Ovary (tissue), 9 donors: ENCODE measurements around the gene MACIR. TPM values are rescaled to one million over a fixed set of nuclear protein-coding genes. Genes with fewer than 3 reads are reported as not detected.

ENCODE experiments used
- DNase-seq, 5 donors: peaks; one replicate each; pipeline ENCODE4 v3.0.0-alpha.2; 2019 to 2020
- H3K27ac ChIP-seq, 2 donors: fragments of 200-600 bp; one replicate each; pipeline versions ENCODE4 v1.5.1 to v1.8.0; 2019 to 2022
- H3K27me3 ChIP-seq: fragments of 200-600 bp; one replicate; pipeline ENCODE4 v1.8.0; 2022
- H3K36me3 ChIP-seq: fragments of 200-600 bp; sonication (generic); one replicate; pipeline ENCODE4 v1.5.1; 2019
- H3K4me1 ChIP-seq: one replicate; pipeline ENCODE4 v1.8.1; 2013; ENCODE audit warnings: mild to moderate bottlenecking, moderate library complexity; ENCODE audit not compliant: insufficient read depth
- H3K4me3 ChIP-seq: fragments of 200-600 bp; sonication (generic); one replicate; pipeline ENCODE4 v1.5.1; 2017
- H3K9me3 ChIP-seq, 2 donors: fragments of 200-600 bp in 1 of 2; sonication (generic) in 1 of 2; one replicate each; pipeline versions ENCODE4 v1.5.1 to v1.8.1; 2013 to 2019; ENCODE audit warnings: mild to moderate bottlenecking in 1 of 2, moderate library complexity in 1 of 2
- EP300 ChIP-seq: sonication (generic); formaldehyde crosslinking; IDR thresholded peaks from one replicate; pipeline ENCODE4 v1.6.1; 2017; ENCODE audit warnings: antibody characterized with exemption
- POLR2A ChIP-seq: fragments of 450-650 bp; IDR thresholded peaks from one replicate; pipeline ENCODE4 v1.6.1; 2017; ENCODE audit warnings: antibody characterized with exemption, mild to moderate bottlenecking, moderate library complexity
- WGBS, 3 donors: extraction: QIAGEN DNeasy Blood & Tissue Kit in 1 of 3; methylation state at CpG; one replicate each; pipeline versions ENCODE4 v1.1.5 to v1.1.7; 2013 to 2017; 5-methylcytosine and 5-hydroxymethylcytosine counted together
- intact Hi-C, 4 donors: fragments of 100-400 bp; cut with DNase I; formaldehyde crosslinking; loops; one replicate each; pipeline versions ENCODE4 v1.11.0 to v1.15.1; 2022 to 2023
- polyA plus RNA-seq, 2 donors: library from polyadenylated mRNA; stranded (reverse); fragments of 200-250 nt in 1 of 2; fragments of 350-450 nt in 1 of 2; fragmentation: Illumina TruSeq in 1 of 2; extraction: RNeasy Lipid Tissue Mini Kit (QIAGEN cat#74804) in 1 of 2; gene quantifications; one replicate each; pipeline ENCODE4 v1.2.3, GENCODE V29; 2013 to 2014
- total RNA-seq, 7 donors: library from RNA; depleted of rRNA in 2 of 7; stranded (reverse); fragments of >200 nt in 2 of 7; fragmentation: NEBNext Ultra II Directional in 3 of 7; extraction: Animal tissue kit (Norgen Biotek cat#: 25700) in 3 of 7; gene quantifications; one replicate each; pipeline versions ENCODE4 v1.1.0 to v1.2.4, GENCODE V29; 2016 to 2023
- TF ChIP-seq, protein P1 (sequence below), 3 donors: fragments of 450-650 bp in 2 of 3; fragments of 200-600 bp in 1 of 3; IDR thresholded peaks; one replicate each; pipeline versions ENCODE4 v1.5.1 to v1.8.0; 2016 to 2022; ENCODE audit warnings: antibody characterized with exemption in 3 of 3, mild to moderate bottlenecking in 1 of 3
- donor health status: DM: no; HTN: no; CAD: no; lungs with moderate emphysema.
- donor health status: DM: no; HTN: no; CAD: no.
- donor health status: Bipolar disorder and iron deficiency.
- donor health status: DM: yes; HTN: yes; CAD: no.
- donor health status: DM: no; HTN: no; CAD: no.
- donor health status: DM: yes; HTN: yes; CAD: no.

The MACIR gene
- total and polyA plus RNA-seq, 9 donors, result 3.4 to 7.2 (median 4.3) TPM

GRCh38 chr5:103237778-103238177 is 20.8 kb upstream of the MACIR start:
- no peaks in the 10 kb centered on the region for H3K4me1 ChIP-seq
- WGBS, 3 donors, result 87 to 93% (median 90%) methylated on average over 1 of the region's 1 CpG
- intact Hi-C loops, result loop anchor here in 1 of 4 donors (10.0 kb wide), 1 partner anchor 237 kb away; no protein-coding TSS in a partner anchor
- no peak overlapping the region for H3K27ac ChIP-seq
- H3K36me3 ChIP-seq, result no peaks in the 10 kb centered on the region
- H3K27me3 ChIP-seq, result no peaks in the 10 kb centered on the region
- TF ChIP-seq POLR2A (no peak), EP300 (no peak)
- TF ChIP-seq, protein P1, sequence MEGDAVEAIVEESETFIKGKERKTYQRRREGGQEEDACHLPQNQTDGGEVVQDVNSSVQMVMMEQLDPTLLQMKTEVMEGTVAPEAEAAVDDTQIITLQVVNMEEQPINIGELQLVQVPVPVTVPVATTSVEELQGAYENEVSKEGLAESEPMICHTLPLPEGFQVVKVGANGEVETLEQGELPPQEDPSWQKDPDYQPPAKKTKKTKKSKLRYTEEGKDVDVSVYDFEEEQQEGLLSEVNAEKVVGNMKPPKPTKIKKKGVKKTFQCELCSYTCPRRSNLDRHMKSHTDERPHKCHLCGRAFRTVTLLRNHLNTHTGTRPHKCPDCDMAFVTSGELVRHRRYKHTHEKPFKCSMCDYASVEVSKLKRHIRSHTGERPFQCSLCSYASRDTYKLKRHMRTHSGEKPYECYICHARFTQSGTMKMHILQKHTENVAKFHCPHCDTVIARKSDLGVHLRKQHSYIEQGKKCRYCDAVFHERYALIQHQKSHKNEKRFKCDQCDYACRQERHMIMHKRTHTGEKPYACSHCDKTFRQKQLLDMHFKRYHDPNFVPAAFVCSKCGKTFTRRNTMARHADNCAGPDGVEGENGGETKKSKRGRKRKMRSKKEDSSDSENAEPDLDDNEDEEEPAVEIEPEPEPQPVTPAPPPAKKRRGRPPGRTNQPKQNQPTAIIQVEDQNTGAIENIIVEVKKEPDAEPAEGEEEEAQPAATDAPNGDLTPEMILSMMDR (IDR thresholded peaks at IDR 0.05), result no peak
- H3K9me3 ChIP-seq, result no peaks in the 10 kb centered on the region
- no peak for DNase-seq
- H3K4me3 ChIP-seq, result no peak overlapping the region

- Histone ChIP-seq H3K27me3 (no peaks in the 10 kb centered on the region), H3K36me3 (no peaks in the 10 kb centered on the region), H3K4me3 (no peak overlapping the region), H3K9me3 (no peaks in the 10 kb centered on the region), H3K27ac (no peak overlapping the region), H3K4me1 (no peaks in the 10 kb centered on the region)
- intact Hi-C loops, result no loop called here
- 13 to 47% (median 22%) methylated on average over 2 of the region's 2 CpGs for WGBS, 3 donors
- DNase-seq, result no peak
- TF ChIP-seq, protein P1 (IDR thresholded peaks at IDR 0.05), result no peak
- TF ChIP-seq EP300, result no peak
Measured at GRCh38 chr5:103243665-103244064, 14.9 kb upstream of the MACIR start.

- Histone ChIP-seq H3K4me1 (no peaks in the 10 kb centered on the region), H3K4me3 (no peak overlapping the region), H3K27ac (no peak overlapping the region), H3K9me3 (no peaks in the 10 kb centered on the region), H3K36me3 (no peaks in the 10 kb centered on the region), H3K27me3 (no peaks in the 10 kb centered on the region)
- intact Hi-C loops, result no loop called here
- TF ChIP-seq POLR2A (no peak), EP300 (no peak)
- TF ChIP-seq, protein P1 (IDR thresholded peaks at IDR 0.05), result no peak
- no peak for DNase-seq
Measured at GRCh38 chr5:103244398-103244797, 14.2 kb upstream of the MACIR start.

GRCh38 chr5:103245761-103246160 is 12.8 kb upstream of the MACIR start:
- DNase-seq, result no peak
- intact Hi-C loops, result no loop called here
- H3K4me1 ChIP-seq, result no peaks in the 10 kb centered on the region
- no peaks in the 10 kb centered on the region for H3K36me3 ChIP-seq
- TF ChIP-seq EP300 (no peak), POLR2A (no peak)
- TF ChIP-seq, protein P1 (IDR thresholded peaks at IDR 0.05), result no peak
- no peaks in the 10 kb centered on the region for H3K27me3 ChIP-seq
- no peak overlapping the region for H3K4me3 ChIP-seq
- no peak overlapping the region for H3K27ac ChIP-seq
- 92 to 95% (median 94%) methylated on average over 4 of the region's 4 CpGs for WGBS, 3 donors
- no peaks in the 10 kb centered on the region for H3K9me3 ChIP-seq

DNA sequence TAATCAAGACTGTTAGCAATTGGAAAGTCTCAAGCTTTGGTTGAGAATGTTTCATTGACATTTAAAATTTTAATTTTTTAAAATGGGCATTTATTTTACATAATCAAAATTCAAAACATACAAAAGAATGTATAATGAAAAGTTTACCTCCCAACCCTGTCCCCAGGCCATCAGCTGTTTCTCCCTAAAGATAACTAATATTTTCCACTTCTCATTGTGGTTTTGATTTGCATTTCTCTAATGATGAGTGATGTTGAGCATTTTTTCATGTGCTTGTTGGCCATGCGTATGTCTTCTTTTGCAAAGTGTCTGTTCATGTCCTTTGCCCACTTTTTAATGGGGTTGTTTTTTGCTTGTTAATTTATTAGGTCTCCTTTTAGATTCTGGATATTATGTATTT is 11.4 kb upstream of the MACIR start:
- Histone ChIP-seq H3K4me1 (no peaks in the 10 kb centered on the region), H3K27ac (no peak overlapping the region), H3K36me3 (no peaks in the 10 kb centered on the region), H3K4me3 (no peak overlapping the region), H3K27me3 (no peaks in the 10 kb centered on the region), H3K9me3 (no peaks in the 10 kb centered on the region)
- intact Hi-C loops, result no loop called here
- WGBS, 3 donors, result 91 to 100% (median 97%) methylated on average over 1 of the region's 1 CpG
- TF ChIP-seq POLR2A (no peak), EP300 (no peak)
- TF ChIP-seq, protein P1 (IDR thresholded peaks at IDR 0.05), result no peak
- no peak for DNase-seq
